GM23248 (cell line): ENCODE data around the gene MIX23.

Source experiments
- EZH2 ChIP-seq: fragments of 200-600 bp; sonication (generic); IDR thresholded peaks from 2 replicates; pipeline ENCODE4 v1.6.1; 2018; ENCODE audit warnings: antibody characterized with exemption, mild to moderate bottlenecking; ENCODE audit not compliant: insufficient read depth, poor library complexity, severe bottlenecking
- EZH2phosphoT487 ChIP-seq: fragments of 200-600 bp; sonication (generic); IDR thresholded peaks from 2 replicates; pipeline ENCODE4 v1.6.1; 2018; ENCODE audit warnings: antibody characterized with exemption, moderate library complexity, mild to moderate bottlenecking, low read depth; ENCODE audit not compliant: insufficient read depth

DNA sequence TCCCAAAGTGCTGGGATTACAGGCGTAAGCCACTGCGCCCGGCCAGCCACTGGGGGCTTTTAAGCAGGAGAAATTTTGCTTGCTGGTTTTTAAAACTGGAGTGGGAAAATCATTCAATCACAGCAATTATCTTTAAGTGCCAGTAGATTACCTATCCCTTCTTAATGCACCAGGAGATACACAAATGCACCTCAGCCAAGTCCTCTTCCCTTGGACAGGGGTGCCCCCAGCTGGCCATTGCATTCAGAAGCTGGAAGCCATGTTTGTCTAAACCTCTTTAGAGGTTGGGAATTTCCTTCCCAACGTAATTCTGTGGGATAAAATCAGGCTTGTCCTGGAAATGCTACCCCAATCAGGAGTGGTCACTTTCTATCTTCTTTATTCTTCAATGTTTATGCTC lies 26.6 kb downstream of the MIX23 start:
- TF ChIP-seq EZH2 (no peak), EZH2phosphoT487 (no peak)
